Trophoblast cell (in vitro differentiated cells and primary cell): ENCODE measurements around the gene FRMD4A.

Experiments
- DNase-seq, 2 donors: peaks; one replicate each; pipeline ENCODE4 v3.0.0-alpha.2; 2016
- H2AFZ ChIP-seq: 2 replicates; pipeline ENCODE4 v1.6.1; 2013; ENCODE audit warnings: low read length, moderate library complexity, mild to moderate bottlenecking; ENCODE audit not compliant: insufficient read depth, poor library complexity
- H2AK5ac ChIP-seq: 2 replicates; pipeline ENCODE4 v1.6.1; 2013; ENCODE audit warnings: mild to moderate bottlenecking, low read length
- H2BK120ac ChIP-seq: 2 replicates; pipeline ENCODE4 v1.6.1; 2013; ENCODE audit warnings: low read length, mild to moderate bottlenecking, moderate library complexity; ENCODE audit not compliant: insufficient read depth, poor library complexity
- H2BK12ac ChIP-seq: 2 replicates; pipeline ENCODE4 v1.6.1; 2013; ENCODE audit warnings: mild to moderate bottlenecking, low read length, moderate library complexity
- H2BK5ac ChIP-seq: 2 replicates; pipeline ENCODE4 v1.6.1; 2013; ENCODE audit warnings: low read length, low read depth, moderate library complexity, mild to moderate bottlenecking; ENCODE audit not compliant: poor library complexity
- H3K14ac ChIP-seq: 2 replicates; pipeline ENCODE4 v1.6.1; 2013; ENCODE audit warnings: mild to moderate bottlenecking, low read length
- H3K18ac ChIP-seq: 2 replicates; pipeline ENCODE4 v1.6.1; 2013; ENCODE audit warnings: mild to moderate bottlenecking, low read length
- H3K23ac ChIP-seq: 2 replicates; pipeline ENCODE4 v1.6.1; 2013; ENCODE audit warnings: low read length
- H3K27ac ChIP-seq: 2 replicates; pipeline ENCODE4 v1.5.1; 2013; ENCODE audit warnings: low read depth, mild to moderate bottlenecking, inconsistent platforms, low read length, moderate library complexity
- H3K27me3 ChIP-seq: 2 replicates; pipeline ENCODE4 v1.6.1; 2013; ENCODE audit warnings: inconsistent platforms, mild to moderate bottlenecking, low read length, moderate library complexity; ENCODE audit not compliant: insufficient read depth
- H3K36me3 ChIP-seq, 2 experiments: 1 replicate in 1 of 2; 2 replicates in 1 of 2; pipeline ENCODE4 v1.6.1; 2013; ENCODE audit warnings: low read length in 2 of 2, mild to moderate bottlenecking in 2 of 2, moderate library complexity in 1 of 2; ENCODE audit not compliant: insufficient read depth in 2 of 2, control insufficient read depth in 1 of 2
- H3K4ac ChIP-seq: 2 replicates; pipeline ENCODE4 v1.6.1; 2013; ENCODE audit warnings: low read depth, mild to moderate bottlenecking, low read length, moderate library complexity
- H3K4me1 ChIP-seq, 2 experiments: 1 replicate in 1 of 2; 2 replicates in 1 of 2; pipeline ENCODE4 v1.6.1; 2013; ENCODE audit warnings: low read length in 2 of 2, mild to moderate bottlenecking in 2 of 2, moderate library complexity in 1 of 2; ENCODE audit not compliant: insufficient read depth in 2 of 2, control insufficient read depth in 1 of 2
- H3K4me2 ChIP-seq: 2 replicates; pipeline ENCODE4 v1.6.1; 2013; ENCODE audit warnings: inconsistent platforms, mild to moderate bottlenecking, low read length, moderate library complexity
- H3K4me3 ChIP-seq: 2 replicates; pipeline ENCODE4 v1.5.1; 2013; ENCODE audit warnings: mild to moderate bottlenecking, low read depth, low read length, inconsistent platforms
- H3K79me1 ChIP-seq: one replicate; pipeline ENCODE4 v1.6.1; 2013; ENCODE audit warnings: low read length
- H3K79me2 ChIP-seq: 2 replicates; pipeline ENCODE4 v1.6.1; 2013; ENCODE audit warnings: low read length, mild to moderate bottlenecking; ENCODE audit not compliant: control insufficient read depth, insufficient read depth, poor library complexity
- H3K9ac ChIP-seq: 2 replicates; pipeline ENCODE4 v1.6.1; 2013; ENCODE audit warnings: mild to moderate bottlenecking, low read length
- H3K9me3 ChIP-seq: 2 replicates; pipeline ENCODE4 v1.6.1; 2013; ENCODE audit warnings: low read depth, mild to moderate bottlenecking, control low read depth, inconsistent platforms, low read length; ENCODE audit not compliant: insufficient read depth
- H4K12ac ChIP-seq: 2 replicates; pipeline ENCODE4 v1.6.1; 2013; ENCODE audit warnings: low read depth, mild to moderate bottlenecking, low read length, moderate library complexity
- H4K8ac ChIP-seq: 2 replicates; pipeline ENCODE4 v1.6.1; 2013; ENCODE audit warnings: low read depth, mild to moderate bottlenecking, low read length, moderate library complexity
- H4K91ac ChIP-seq: one replicate; pipeline ENCODE4 v1.6.1; 2013; ENCODE audit warnings: low read depth, mild to moderate bottlenecking, low read length, moderate library complexity
- WGBS: extraction: QIAGEN DNeasy Blood & Tissue Kit; methylation state at CpG from one replicate; pipeline ENCODE4 v1.1.7; 2013; ENCODE audit warnings: missing lambda C conversion rate; ENCODE audit not compliant: insufficient read length, insufficient coverage; ENCODE audit errors: extremely low coverage; 5-methylcytosine and 5-hydroxymethylcytosine counted together

FRMD4A gene

DNA sequence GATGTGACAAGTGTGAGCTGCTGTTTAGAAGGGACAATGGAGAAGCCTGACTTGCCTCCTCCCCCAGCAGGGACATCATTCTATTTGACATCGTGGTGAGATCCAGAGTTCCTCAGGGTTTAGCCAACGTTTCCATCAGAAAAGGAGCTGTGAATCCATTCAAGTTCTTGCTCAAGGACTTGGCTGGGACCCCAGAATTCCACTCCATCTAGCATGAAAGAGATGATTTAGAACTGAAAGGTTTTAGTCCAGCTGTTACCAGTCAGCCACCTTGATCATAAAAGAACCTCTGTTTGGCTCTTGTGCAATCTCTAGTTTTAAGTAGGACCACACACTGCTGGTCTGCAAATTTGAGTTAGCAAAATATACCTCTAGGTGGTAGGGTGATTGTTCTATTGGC lies 337.6 kb downstream of the FRMD4A start:
- H3K79me1 ChIP-seq = no peaks in the 10 kb centered on the region
- H3K14ac ChIP-seq = no peak overlapping the region
- no peak overlapping the region for H2BK5ac ChIP-seq
- no peak overlapping the region for H4K8ac ChIP-seq
- H3K9ac ChIP-seq = no peak overlapping the region
- no CpG with 5 or more reads among the region's 2 CpGs for whole genome bisulfite sequencing
- peaks cover 0 to 8% of the 10 kb centered on the region in 2 experiments for H3K4me1 ChIP-seq
- no peak overlapping the region for H2AK5ac ChIP-seq
- H3K27me3 ChIP-seq = no peaks in the 10 kb centered on the region
- no peaks in the 10 kb centered on the region for H3K9me3 ChIP-seq
- H3K4me3 ChIP-seq = no peak overlapping the region
- H2BK12ac ChIP-seq = no peak overlapping the region
- no peak overlapping the region for H3K27ac ChIP-seq
- H2AFZ ChIP-seq = no peak overlapping the region
- H4K91ac ChIP-seq = no peak overlapping the region
- no peak overlapping the region for H3K4ac ChIP-seq
- H3K23ac ChIP-seq = no peak overlapping the region
- DNase-seq = no peak
- H3K4me2 ChIP-seq = no peak overlapping the region
- H3K18ac ChIP-seq = no peak overlapping the region
- H3K36me3 ChIP-seq = no peaks in the 10 kb centered on the region
- H3K79me2 ChIP-seq = no peaks in the 10 kb centered on the region
- H4K12ac ChIP-seq = no peak overlapping the region
- no peak overlapping the region for H2BK120ac ChIP-seq

DNA sequence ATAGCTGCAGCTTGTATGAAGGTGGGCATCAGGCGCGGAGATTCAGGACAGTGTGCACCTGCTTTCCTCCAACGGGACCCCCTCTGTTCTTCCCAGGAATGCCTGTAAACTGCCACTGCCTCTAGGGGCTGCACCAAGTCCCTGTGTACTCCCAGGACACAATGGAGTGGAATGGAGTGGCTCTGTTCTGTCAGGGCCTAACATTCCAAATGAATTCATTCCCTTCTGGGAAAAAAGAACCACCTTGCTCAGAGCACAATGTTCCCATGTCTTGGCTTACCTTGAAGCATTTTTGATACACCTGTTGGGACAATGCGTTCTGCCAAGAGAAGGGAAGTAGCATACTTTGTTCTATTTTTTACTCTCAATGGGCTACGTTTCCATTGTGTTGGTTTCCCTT lies 339.4 kb downstream of the FRMD4A start:
- Histone ChIP-seq H2BK120ac (no peak overlapping the region), H3K36me3 (no peaks in the 10 kb centered on the region), H3K27ac (no peak overlapping the region), H2BK5ac (no peak overlapping the region), H4K91ac (no peak overlapping the region), H4K8ac (no peak overlapping the region), H3K4me3 (no peak overlapping the region), H2AFZ (no peak overlapping the region), H3K23ac (no peak overlapping the region), H3K79me2 (no peaks in the 10 kb centered on the region), H3K4ac (no peak overlapping the region), H3K4me2 (no peak overlapping the region), H3K27me3 (no peaks in the 10 kb centered on the region), H2AK5ac (no peak overlapping the region), H2BK12ac (no peak overlapping the region), H4K12ac (no peak overlapping the region), H3K18ac (no peak overlapping the region), H3K14ac (no peak overlapping the region), H3K9ac (no peak overlapping the region), H3K9me3 (no peaks in the 10 kb centered on the region), H3K79me1 (no peaks in the 10 kb centered on the region), H3K4me1 (peaks cover 0 to 8% of the 10 kb centered on the region in 2 experiments)
- no peak for DNase-seq
- WGBS = no CpG with 5 or more reads among the region's 5 CpGs

DNA sequence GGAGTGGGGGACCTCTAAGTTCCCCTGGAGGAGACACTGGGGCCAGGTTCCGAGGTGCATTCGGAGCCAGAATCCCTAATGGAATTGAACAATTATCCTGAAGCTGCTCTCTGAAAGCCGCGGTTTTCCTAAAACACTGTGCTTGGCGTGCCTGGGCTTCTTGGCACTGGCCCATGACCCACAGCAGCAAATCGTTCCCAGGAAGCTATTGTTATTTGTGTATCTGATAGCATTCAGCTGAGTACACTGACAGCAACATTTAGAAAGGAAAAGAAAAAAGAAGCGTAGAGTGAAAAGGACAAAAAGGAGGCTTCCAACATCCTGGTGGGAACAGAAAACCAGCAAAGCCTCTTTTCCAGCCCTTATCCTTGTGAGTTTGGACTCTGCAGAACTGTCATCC lies 339.8 kb downstream of the FRMD4A start:
- H3K36me3 ChIP-seq = no peaks in the 10 kb centered on the region
- H3K9me3 ChIP-seq = no peaks in the 10 kb centered on the region
- no peaks in the 10 kb centered on the region for H3K79me1 ChIP-seq
- no peak overlapping the region for H4K12ac ChIP-seq
- WGBS = no CpG with 5 or more reads among the region's 7 CpGs
- no peak overlapping the region for H3K4ac ChIP-seq
- H2BK120ac ChIP-seq = no peak overlapping the region
- H3K9ac ChIP-seq = no peak overlapping the region
- H3K27me3 ChIP-seq = no peaks in the 10 kb centered on the region
- H2BK12ac ChIP-seq = no peak overlapping the region
- H2AK5ac ChIP-seq = no peak overlapping the region
- H3K79me2 ChIP-seq = no peaks in the 10 kb centered on the region
- H3K23ac ChIP-seq = no peak overlapping the region
- H3K18ac ChIP-seq = no peak overlapping the region
- peaks cover 0 to 8% of the 10 kb centered on the region in 2 experiments for H3K4me1 ChIP-seq
- DNase-seq = no peak
- H2AFZ ChIP-seq = no peak overlapping the region
- no peak overlapping the region for H4K8ac ChIP-seq
- no peak overlapping the region for H4K91ac ChIP-seq
- H3K4me3 ChIP-seq = no peak overlapping the region
- no peak overlapping the region for H3K27ac ChIP-seq
- no peak overlapping the region for H3K14ac ChIP-seq
- no peak overlapping the region for H3K4me2 ChIP-seq
- H2BK5ac ChIP-seq = no peak overlapping the region

DNA sequence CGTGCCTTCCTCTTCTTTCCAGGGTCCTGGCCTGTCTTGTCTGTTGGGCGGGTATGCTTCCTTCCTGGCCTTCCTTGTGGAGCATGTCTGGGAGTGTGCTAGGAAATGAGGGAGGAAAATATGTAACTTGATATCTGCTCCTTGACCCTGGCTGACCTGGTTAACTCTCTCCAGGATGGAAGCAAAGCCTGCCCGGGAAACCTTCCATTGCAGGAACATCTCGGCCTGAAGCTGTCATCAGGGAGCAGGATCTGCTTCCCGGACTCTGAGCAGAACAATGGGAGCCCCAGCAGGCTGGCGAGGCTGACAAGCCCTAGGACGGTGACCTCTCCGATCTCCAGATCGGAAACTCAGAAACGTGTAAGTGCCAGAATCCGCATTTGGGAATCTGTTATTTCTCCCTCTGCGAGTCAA lies 340.3 kb downstream of the FRMD4A start:
- H3K9me3 ChIP-seq = no peaks in the 10 kb centered on the region
- no CpG with 5 or more reads among the region's 12 CpGs for whole genome bisulfite sequencing
- H3K4me2 ChIP-seq = no peak overlapping the region
- H3K4me1 ChIP-seq = peaks cover 0 to 8% of the 10 kb centered on the region in 2 experiments
- H3K79me1 ChIP-seq = no peaks in the 10 kb centered on the region
- H3K14ac ChIP-seq = no peak overlapping the region
- H3K4ac ChIP-seq = no peak overlapping the region
- H4K8ac ChIP-seq = no peak overlapping the region
- no peaks in the 10 kb centered on the region for H3K36me3 ChIP-seq
- H3K27me3 ChIP-seq = no peaks in the 10 kb centered on the region
- no peak overlapping the region for H3K9ac ChIP-seq
- H3K4me3 ChIP-seq = no peak overlapping the region
- H4K91ac ChIP-seq = no peak overlapping the region
- peak overlapping the region; percentile 29 for H3K27ac ChIP-seq
- no peak overlapping the region for H2BK12ac ChIP-seq
- H4K12ac ChIP-seq = no peak overlapping the region
- no peak overlapping the region for H2BK5ac ChIP-seq
- no peak overlapping the region for H3K23ac ChIP-seq
- H2AFZ ChIP-seq = no peak overlapping the region
- H2BK120ac ChIP-seq = no peak overlapping the region
- no peak overlapping the region for H2AK5ac ChIP-seq
- H3K79me2 ChIP-seq = no peaks in the 10 kb centered on the region
- DNase-seq = no peak
- H3K18ac ChIP-seq = no peak overlapping the region
